ENCODE results near the gene PLA2G3.
"Not testable (repeated sequence)": the region's sequence is repeated elsewhere in the genome, so short reads cannot be mapped to it uniquely, and the experiment has no call there.

Gene PLA2G3

GRCh38 chr22:31122196-31122531 is 18.1 kb downstream of the PLA2G3 start:
- no peak for DNase-seq

- DNase-seq: no peak
Measured at GRCh38 chr22:31121403-31121802, 18.9 kb downstream of the PLA2G3 start.

GRCh38 chr22:31120642-31121041 is 19.7 kb downstream of the PLA2G3 start:
- no peak for DNase-seq

- no peak for DNase-seq
Measured at GRCh38 chr22:31120230-31120629, 20.1 kb downstream of the PLA2G3 start.

GRCh38 chr22:31119026-31119717 is 21.1 kb downstream of the PLA2G3 start:
- no peak for DNase-seq

GRCh38 chr22:31118046-31118820 is 22.1 kb downstream of the PLA2G3 start:
- no peak for DNase-seq

GRCh38 chr22:31112547-31113091 is 27.7 kb downstream of the PLA2G3 start:
- not testable (repeated sequence) for DNase-seq

- DNase-seq: no peak
Measured at GRCh38 chr22:31107894-31108218, 32.5 kb downstream of the PLA2G3 start.

GRCh38 chr22:31107178-31107893 is 33.0 kb downstream of the PLA2G3 start, which contains the start of gene SELENOM:
Gene SELENOM (minus strand): TSS chr22:31107568. CDS start chr22:31107505, 63 bp downstream.
- DNase-seq: peak; percentile 48 to 72

GRCh38 chr22:31106731-31107177 is 33.6 kb downstream of the PLA2G3 start:
- DNase-seq: no peak

GRCh38 chr22:31106001-31106571 is 34.2 kb downstream of the PLA2G3 start:
- DNase-seq: no peak

- DNase-seq: no peak
Measured at GRCh38 chr22:31105282-31105929, 34.9 kb downstream of the PLA2G3 start.

- no peak for DNase-seq
Measured at GRCh38 chr22:31104869-31105268, 35.4 kb downstream of the PLA2G3 start.

GRCh38 chr22:31103899-31104694 is 36.2 kb downstream of the PLA2G3 start:
- no peak for DNase-seq

GRCh38 chr22:31103111-31103510 is 37.2 kb downstream of the PLA2G3 start:
- no peak for DNase-seq

- DNase-seq: no peak
Measured at GRCh38 chr22:31102441-31103081, 37.7 kb downstream of the PLA2G3 start.

GRCh38 chr22:31100762-31101525 is 39.4 kb downstream of the PLA2G3 start:
- DNase-seq: no peak

GRCh38 chr22:31099841-31100761 is 40.2 kb downstream of the PLA2G3 start:
- no peak for DNase-seq

GRCh38 chr22:31099386-31099785 is 40.9 kb downstream of the PLA2G3 start:
- DNase-seq: no peak
